GM19099 (cell line): ENCODE results near the gene ZNF823.

ENCODE experiments used
- POLR2A ChIP-seq: IDR thresholded peaks from 3 replicates; pipeline ENCODE4 v1.6.1; 2011; ENCODE audit warnings: low read depth; ENCODE audit not compliant: insufficient read length; ENCODE audit errors: extremely low read depth

Gene ZNF823

GRCh38 chr19:11738746-11739620 lies at the start of gene ZNF823:
Gene ZNF823, minus strand, starts transcription at chr19:11738946. Its CDS starts 127 bp downstream, at chr19:11738819.
- peak; percentile 71 for TF ChIP-seq POLR2A

GRCh38 chr19:11787536-11787935 lies 48.8 kb upstream of the ZNF823 start:
- no peak for TF ChIP-seq POLR2A

- no peak for TF ChIP-seq POLR2A
Observed at GRCh38 chr19:11784356-11784755, 45.6 kb upstream of the ZNF823 start.

- TF ChIP-seq POLR2A = no peak
Observed at GRCh38 chr19:11783767-11784166, 45.0 kb upstream of the ZNF823 start.

GRCh38 chr19:11781295-11782057 lies 42.7 kb upstream of the ZNF823 start:
- TF ChIP-seq POLR2A = no peak

GRCh38 chr19:11780431-11781020 lies 41.8 kb upstream of the ZNF823 start:
- no peak for TF ChIP-seq POLR2A

- TF ChIP-seq POLR2A = no peak
Observed at GRCh38 chr19:11769995-11770394, 31.2 kb upstream of the ZNF823 start.

- no peak for TF ChIP-seq POLR2A
Observed at GRCh38 chr19:11767633-11768133, 28.9 kb upstream of the ZNF823 start.

GRCh38 chr19:11766597-11767591 lies 28.1 kb upstream of the ZNF823 start, which contains the start of gene ZNF441:
Gene ZNF441, plus strand, starts transcription at chr19:11767000. Its CDS starts 194 bp downstream, at chr19:11767194.
- peak; percentile 80 for TF ChIP-seq POLR2A

- no peak for TF ChIP-seq POLR2A
Observed at GRCh38 chr19:11763611-11764010, 24.9 kb upstream of the ZNF823 start.

GRCh38 chr19:11763117-11763516 lies 24.4 kb upstream of the ZNF823 start:
- no peak for TF ChIP-seq POLR2A

- TF ChIP-seq POLR2A = no peak
Observed at GRCh38 chr19:11759805-11760204, 21.1 kb upstream of the ZNF823 start.

- TF ChIP-seq POLR2A = no peak
Observed at GRCh38 chr19:11756965-11757364, 18.2 kb upstream of the ZNF823 start.

GRCh38 chr19:11754663-11755062 lies 15.9 kb upstream of the ZNF823 start:
- TF ChIP-seq POLR2A = no peak
